Measurements from ENCODE around the gene YWHAE.

YWHAE gene

DNA sequence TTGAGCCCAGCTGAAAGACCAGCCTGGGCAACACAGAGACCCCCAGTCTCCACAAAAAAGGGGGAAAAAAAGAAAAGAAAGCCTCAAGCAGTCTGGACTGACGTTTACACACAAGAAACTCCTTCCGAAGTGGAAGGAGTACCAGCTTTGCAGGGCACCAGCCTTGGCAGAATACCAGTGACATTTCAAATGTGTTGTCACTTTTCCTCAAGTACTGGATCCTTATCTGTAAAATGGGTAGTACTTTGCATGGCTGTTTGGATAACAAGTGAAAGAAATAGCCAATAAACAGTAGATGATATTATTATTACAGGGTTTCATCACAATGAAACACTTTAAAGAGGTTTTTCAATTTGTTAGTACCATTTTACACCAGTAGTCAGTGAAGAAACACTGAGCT lies 14.2 kb downstream of the YWHAE start:
- peaks cover 4 to 86% of the 10 kb centered on the region in 2 donors for H3K36me3 ChIP-seq (replicated peaks in 1 of 2; ENCODE audit: control insufficient read depth in 2 of 2, insufficient read depth in 2 of 2, low read length in 2 of 2)
- H3K27ac ChIP-seq (replicated peaks; ENCODE audit: low read length) = no peak overlapping the region
- H4K8ac ChIP-seq (ENCODE audit: low read depth, low read length) = no peak overlapping the region

DNA sequence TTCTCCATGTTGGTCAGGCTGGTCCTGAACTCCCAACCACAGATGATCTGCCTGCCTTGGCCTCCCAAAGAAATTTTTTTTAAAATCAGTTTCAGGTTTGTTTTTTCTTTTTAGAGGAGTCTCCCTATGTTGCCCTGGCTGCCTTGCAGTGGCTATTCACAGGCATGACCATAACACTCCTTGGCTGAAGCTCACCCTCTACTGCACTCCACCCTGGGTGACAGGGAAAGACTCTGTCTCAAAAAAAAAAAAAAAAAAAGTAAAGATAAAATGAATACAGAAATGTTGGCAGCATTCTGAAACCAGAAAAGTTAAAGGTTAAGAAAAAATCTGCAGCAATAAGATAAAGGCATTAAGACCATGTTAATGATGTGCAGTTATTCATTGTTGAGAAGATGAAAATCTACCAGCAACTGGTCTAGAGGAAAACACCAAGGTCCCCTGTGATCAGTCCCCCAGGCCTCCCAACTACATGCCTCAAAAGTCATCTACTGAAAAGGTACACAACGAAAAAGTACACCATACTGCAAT lies 15.1 kb downstream of the YWHAE start:
- no peak overlapping the region for H3K9ac ChIP-seq (ENCODE audit: low read depth, low read length, poor library complexity)
- no peaks in the 10 kb centered on the region for H3K9me3 ChIP-seq (replicated peaks in 1 of 2; ENCODE audit: control insufficient read depth in 2 of 2, insufficient read depth in 1 of 2, low read depth in 1 of 2, low read length in 2 of 2)
- no peak overlapping the region for H3K27ac ChIP-seq (replicated peaks; ENCODE audit: low read length)
- H3K14ac ChIP-seq (ENCODE audit: low read length) = no peak overlapping the region
- no peak overlapping the region for H2BK120ac ChIP-seq (ENCODE audit: low read depth, low read length)
- H3K36me3 ChIP-seq (replicated peaks in 1 of 2; ENCODE audit: control insufficient read depth in 2 of 2, insufficient read depth in 2 of 2, low read length in 2 of 2) = peaks cover 4 to 85% of the 10 kb centered on the region in 2 donors
- no peak overlapping the region for H3K4me3 ChIP-seq (ENCODE audit: low read length in 2 of 2)
- no peak overlapping the region for H4K91ac ChIP-seq (ENCODE audit: low read depth, low read length, poor library complexity)
- no peak overlapping the region for H4K8ac ChIP-seq (ENCODE audit: low read depth, low read length)
- H2AFZ ChIP-seq (ENCODE audit: low read length) = no peak overlapping the region
- no peak overlapping the region for H2BK5ac ChIP-seq (ENCODE audit: low read length)
- peaks cover 0 to 4% of the 10 kb centered on the region in 2 donors for H3K4me1 ChIP-seq (ENCODE audit: control insufficient read depth in 2 of 2, insufficient read depth in 1 of 2, low read depth in 1 of 2, low read length in 2 of 2)
- H3K79me1 ChIP-seq (ENCODE audit: low read depth, low read length) = no peaks in the 10 kb centered on the region
- H3K27me3 ChIP-seq (ENCODE audit: control insufficient read depth in 3 of 3, insufficient read depth in 3 of 3, low read depth in 1 of 3, low read length in 3 of 3) = no peaks in the 10 kb centered on the region
- no peak overlapping the region for H3K18ac ChIP-seq (ENCODE audit: low read length)
- H2BK12ac ChIP-seq (ENCODE audit: low read length) = no peak overlapping the region
- H3K4me2 ChIP-seq (ENCODE audit: insufficient read depth, low read length, poor library complexity, severe bottlenecking) = no peak overlapping the region
- no peak overlapping the region for H2AK5ac ChIP-seq (ENCODE audit: low read depth, low read length)
- no peak overlapping the region for H3K23ac ChIP-seq (ENCODE audit: low read depth, low read length, poor library complexity)
- no peak overlapping the region for H2BK15ac ChIP-seq (ENCODE audit: low read length)
- DNase-seq (ENCODE audit: low spot score) = no peak
- WGBS, 2 donors (ENCODE audit: extremely low coverage in 2 of 2, insufficient read length in 2 of 2, insufficient replicate concordance in 1 of 2) = no CpG with 5 or more reads among the region's 1 CpG
- H3K4ac ChIP-seq (ENCODE audit: low read length) = no peak overlapping the region

More for the DNA sequence above, 14.2 kb downstream of the YWHAE start:
- H2BK120ac ChIP-seq (ENCODE audit: low read depth, low read length) = no peak overlapping the region
- H3K9me3 ChIP-seq (replicated peaks in 1 of 2; ENCODE audit: control insufficient read depth in 2 of 2, insufficient read depth in 1 of 2, low read depth in 1 of 2, low read length in 2 of 2) = no peaks in the 10 kb centered on the region
- no CpG with 5 or more reads among the region's 2 CpGs for WGBS, 2 donors (ENCODE audit: extremely low coverage in 2 of 2, insufficient read length in 2 of 2, insufficient replicate concordance in 1 of 2)
- no peak for DNase-seq (ENCODE audit: low spot score)
- H3K23ac ChIP-seq (ENCODE audit: low read depth, low read length, poor library complexity) = no peak overlapping the region
- H3K9ac ChIP-seq (ENCODE audit: low read depth, low read length, poor library complexity) = no peak overlapping the region
- no peak overlapping the region for H3K18ac ChIP-seq (ENCODE audit: low read length)
- H3K4me2 ChIP-seq (ENCODE audit: insufficient read depth, low read length, poor library complexity, severe bottlenecking) = no peak overlapping the region
- H3K27me3 ChIP-seq (ENCODE audit: control insufficient read depth in 3 of 3, insufficient read depth in 3 of 3, low read depth in 1 of 3, low read length in 3 of 3) = no peaks in the 10 kb centered on the region
- no peak overlapping the region for H3K14ac ChIP-seq (ENCODE audit: low read length)
- H2BK5ac ChIP-seq (ENCODE audit: low read length) = no peak overlapping the region
- H2AK5ac ChIP-seq (ENCODE audit: low read depth, low read length) = no peak overlapping the region
- H2AFZ ChIP-seq (ENCODE audit: low read length) = no peak overlapping the region
- no peak overlapping the region for H4K91ac ChIP-seq (ENCODE audit: low read depth, low read length, poor library complexity)
- H3K4me3 ChIP-seq (ENCODE audit: low read length in 2 of 2) = no peak overlapping the region
- H3K4ac ChIP-seq (ENCODE audit: low read length) = no peak overlapping the region
- H3K79me1 ChIP-seq (ENCODE audit: low read depth, low read length) = no peaks in the 10 kb centered on the region
- no peak overlapping the region for H2BK15ac ChIP-seq (ENCODE audit: low read length)
- peaks cover 0 to 1% of the 10 kb centered on the region in 2 donors for H3K4me1 ChIP-seq (ENCODE audit: control insufficient read depth in 2 of 2, insufficient read depth in 1 of 2, low read depth in 1 of 2, low read length in 2 of 2)
- no peak overlapping the region for H2BK12ac ChIP-seq (ENCODE audit: low read length)

GRCh38 chr17:1379930-1380313 lies 20.1 kb downstream of the YWHAE start:
- no peak overlapping the region for H3K23ac ChIP-seq (ENCODE audit: low read depth, low read length, poor library complexity)
- no peaks in the 10 kb centered on the region for H3K9me3 ChIP-seq (replicated peaks in 1 of 2; ENCODE audit: control insufficient read depth in 2 of 2, insufficient read depth in 1 of 2, low read depth in 1 of 2, low read length in 2 of 2)
- H3K9ac ChIP-seq (ENCODE audit: low read depth, low read length, poor library complexity) = no peak overlapping the region
- no peak overlapping the region for H3K18ac ChIP-seq (ENCODE audit: low read length)
- no peak overlapping the region for H2AK5ac ChIP-seq (ENCODE audit: low read depth, low read length)
- H2BK15ac ChIP-seq (ENCODE audit: low read length) = no peak overlapping the region
- no peak overlapping the region for H3K4ac ChIP-seq (ENCODE audit: low read length)
- H2BK5ac ChIP-seq (ENCODE audit: low read length) = no peak overlapping the region
- peaks cover 5 to 94% of the 10 kb centered on the region in 2 donors for H3K36me3 ChIP-seq (replicated peaks in 1 of 2; ENCODE audit: control insufficient read depth in 2 of 2, insufficient read depth in 2 of 2, low read length in 2 of 2)
- H3K79me1 ChIP-seq (ENCODE audit: low read depth, low read length) = no peaks in the 10 kb centered on the region
- H4K91ac ChIP-seq (ENCODE audit: low read depth, low read length, poor library complexity) = no peak overlapping the region
- H3K4me1 ChIP-seq (ENCODE audit: control insufficient read depth in 2 of 2, insufficient read depth in 1 of 2, low read depth in 1 of 2, low read length in 2 of 2) = peaks cover 0 to 4% of the 10 kb centered on the region in 2 donors
- H3K4me3 ChIP-seq (ENCODE audit: low read length in 2 of 2) = no peak overlapping the region
- H2BK120ac ChIP-seq (ENCODE audit: low read depth, low read length) = no peak overlapping the region
- H4K8ac ChIP-seq (ENCODE audit: low read depth, low read length) = no peak overlapping the region
- H3K4me2 ChIP-seq (ENCODE audit: insufficient read depth, low read length, poor library complexity, severe bottlenecking) = no peak overlapping the region
- no CpG with 5 or more reads among the region's 10 CpGs for WGBS, 2 donors (ENCODE audit: extremely low coverage in 2 of 2, insufficient read length in 2 of 2, insufficient replicate concordance in 1 of 2)
- DNase-seq (ENCODE audit: low spot score) = no peak
- no peak overlapping the region for H2AFZ ChIP-seq (ENCODE audit: low read length)
- no peaks in the 10 kb centered on the region for H3K27me3 ChIP-seq (ENCODE audit: control insufficient read depth in 3 of 3, insufficient read depth in 3 of 3, low read depth in 1 of 3, low read length in 3 of 3)
- no peak overlapping the region for H2BK12ac ChIP-seq (ENCODE audit: low read length)
- no peak overlapping the region for H3K14ac ChIP-seq (ENCODE audit: low read length)
- H3K27ac ChIP-seq (replicated peaks; ENCODE audit: low read length) = no peak overlapping the region

GRCh38 chr17:1379208-1379929 lies 20.7 kb downstream of the YWHAE start:
- Histone ChIP-seq H3K4me1 (ENCODE audit: control insufficient read depth in 2 of 2, insufficient read depth in 1 of 2, low read depth in 1 of 2, low read length in 2 of 2) (peaks cover 0 to 4% of the 10 kb centered on the region in 2 donors), H3K27ac (replicated peaks; ENCODE audit: low read length) (no peak overlapping the region)

More at GRCh38 chr17:1379208-1379929, 20.7 kb downstream of the YWHAE start:
- no peak overlapping the region for H3K23ac ChIP-seq (ENCODE audit: low read depth, low read length, poor library complexity)
- no peak overlapping the region for H3K4me3 ChIP-seq (ENCODE audit: low read length in 2 of 2)
- H3K36me3 ChIP-seq (replicated peaks in 1 of 2; ENCODE audit: control insufficient read depth in 2 of 2, insufficient read depth in 2 of 2, low read length in 2 of 2) = peaks cover 7 to 94% of the 10 kb centered on the region in 2 donors
- H3K79me1 ChIP-seq (ENCODE audit: low read depth, low read length) = no peaks in the 10 kb centered on the region
- H2BK15ac ChIP-seq (ENCODE audit: low read length) = no peak overlapping the region
- H2AK5ac ChIP-seq (ENCODE audit: low read depth, low read length) = no peak overlapping the region
- no peak overlapping the region for H3K4me2 ChIP-seq (ENCODE audit: insufficient read depth, low read length, poor library complexity, severe bottlenecking)
- no peak for DNase-seq (ENCODE audit: low spot score)
- H2AFZ ChIP-seq (ENCODE audit: low read length) = no peak overlapping the region
- no peak overlapping the region for H3K18ac ChIP-seq (ENCODE audit: low read length)
- no peak overlapping the region for H2BK12ac ChIP-seq (ENCODE audit: low read length)
- no peak overlapping the region for H4K8ac ChIP-seq (ENCODE audit: low read depth, low read length)
- H3K9ac ChIP-seq (ENCODE audit: low read depth, low read length, poor library complexity) = no peak overlapping the region
- no peak overlapping the region for H4K91ac ChIP-seq (ENCODE audit: low read depth, low read length, poor library complexity)
- H3K27me3 ChIP-seq (ENCODE audit: control insufficient read depth in 3 of 3, insufficient read depth in 3 of 3, low read depth in 1 of 3, low read length in 3 of 3) = no peaks in the 10 kb centered on the region
- H3K14ac ChIP-seq (ENCODE audit: low read length) = no peak overlapping the region
- H2BK120ac ChIP-seq (ENCODE audit: low read depth, low read length) = no peak overlapping the region
- H2BK5ac ChIP-seq (ENCODE audit: low read length) = no peak overlapping the region
- no CpG with 5 or more reads among the region's 11 CpGs for WGBS, 2 donors (ENCODE audit: extremely low coverage in 2 of 2, insufficient read length in 2 of 2, insufficient replicate concordance in 1 of 2)
- H3K9me3 ChIP-seq (replicated peaks in 1 of 2; ENCODE audit: control insufficient read depth in 2 of 2, insufficient read depth in 1 of 2, low read depth in 1 of 2, low read length in 2 of 2) = no peaks in the 10 kb centered on the region
- H3K4ac ChIP-seq (ENCODE audit: low read length) = no peak overlapping the region

Measured in neuronal stem cell (in vitro differentiated cells).